Measurements from ENCODE around the gene ABHD5.

The ABHD5 gene

GRCh38 chr3:43779850-43780249 lies 89.1 kb downstream of the ABHD5 start:
- Mint-ChIP-seq H3K36me3 (no peaks in the 10 kb centered on the region), H3K4me1 (no peaks in the 10 kb centered on the region), H3K9me3 (no peaks in the 10 kb centered on the region), H3K27ac (no peak overlapping the region), H3K4me3 (no peak overlapping the region), H3K27me3 (peaks cover 4% of the 10 kb centered on the region)
- CTCF ChIA-PET = interaction anchor here (1.2 kb wide), 1 partner anchor 11 kb away, joined by 3 read pairs; no protein-coding TSS in a partner anchor
- no peak for DNase-seq

- no peak overlapping the region for H3K4me3 Mint-ChIP-seq
- no peaks in the 10 kb centered on the region for H3K9me3 Mint-ChIP-seq
- peaks cover 4% of the 10 kb centered on the region for H3K27me3 Mint-ChIP-seq
- no peaks in the 10 kb centered on the region for H3K36me3 Mint-ChIP-seq
- CTCF ChIA-PET = no interaction called here
- no peak overlapping the region for H3K27ac Mint-ChIP-seq
- no peaks in the 10 kb centered on the region for H3K4me1 Mint-ChIP-seq
- no peak for DNase-seq
Observed at GRCh38 chr3:43782541-43782940, 91.8 kb downstream of the ABHD5 start.
